ENCODE measurements around the gene PDE7B. TPM values are rescaled to one million over a fixed set of nuclear protein-coding genes. Genes with fewer than 3 reads are reported as not detected.

PDE7B gene
- total and polyA plus RNA-seq, 2 of the 4 experiments (the other 2 are of a cell fraction), result 7.8 to 12.4 TPM

DNA sequence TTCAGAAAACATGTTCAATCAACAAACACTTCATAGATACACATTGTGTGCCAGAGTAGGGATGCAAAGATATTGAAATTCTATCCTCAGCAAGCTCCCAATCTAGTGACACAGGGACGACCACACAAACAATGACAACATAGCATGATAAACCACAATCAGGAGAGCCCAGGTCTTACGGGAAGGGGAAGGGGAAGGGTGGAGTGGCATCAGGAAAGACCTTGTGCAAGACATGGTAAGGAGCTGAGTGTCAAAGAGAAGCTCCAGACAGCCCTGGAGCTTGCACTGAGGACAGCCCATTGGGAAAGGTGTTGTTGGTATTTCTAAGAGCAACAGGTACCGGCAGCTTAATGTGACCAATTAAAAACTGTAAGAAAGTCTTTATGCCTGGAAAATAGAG, 103.6 kb downstream of the PDE7B start:
- Histone ChIP-seq H2BK5ac (ENCODE audit: low read depth, low read length, poor library complexity, severe bottlenecking) (no peak overlapping the region), H3K9ac (ENCODE audit: low read depth, low read length) (no peak overlapping the region), H4K20me1 (ENCODE audit: insufficient read depth, low read length) (no peaks in the 10 kb centered on the region), H3K79me1 (ENCODE audit: low read depth in 1 of 2, low read length in 2 of 2) (peaks cover 0 to 3% of the 10 kb centered on the region in 2 experiments; a peak in 2 of 4 replicates), H4K91ac (ENCODE audit: insufficient read depth, low read depth, low read length) (no peak overlapping the region), H4K8ac (ENCODE audit: low read depth in 2 of 2, low read length in 2 of 2) (no peak overlapping the region), H2AFZ (replicated peaks; ENCODE audit: low read length, poor library complexity) (no peak overlapping the region), H2BK15ac (ENCODE audit: low read depth, low read length) (no peak overlapping the region), H3K36me3 (ENCODE audit: control insufficient read depth, insufficient read depth, low read length) (peaks cover 12% of the 10 kb centered on the region), H2AK9ac (replicated peaks; ENCODE audit: low read depth, low read length, poor library complexity) (no peak overlapping the region), H3K9me3 (ENCODE audit: control insufficient read depth, insufficient read depth, low read length) (no peaks in the 10 kb centered on the region), H2BK20ac (ENCODE audit: low read depth, low read length) (no peak overlapping the region), H3K9me1 (ENCODE audit: insufficient read depth, low read length) (no peaks in the 10 kb centered on the region), H3K4me1 (ENCODE audit: control insufficient read depth, insufficient read depth, low read length) (no peaks in the 10 kb centered on the region), H3K23ac (ENCODE audit: low read depth, low read length) (no peak overlapping the region), H3K27me3 (ENCODE audit: control insufficient read depth, insufficient read depth, low read length) (no peaks in the 10 kb centered on the region), H2BK120ac (ENCODE audit: low read depth, low read length) (no peak overlapping the region), H3K27ac (ENCODE audit: insufficient read depth, low read length) (no peak overlapping the region), H3K4ac (ENCODE audit: low read depth, low read length) (no peak overlapping the region), H3K4me3 (ENCODE audit: insufficient read depth, low read depth, low read length) (no peak overlapping the region), H3K14ac (replicated peaks; ENCODE audit: low read depth, low read length) (no peak overlapping the region), H3K56ac (ENCODE audit: extremely low read depth, insufficient read depth, low read length) (no peak overlapping the region), H3K18ac (ENCODE audit: low read depth, low read length) (no peak overlapping the region), H2AK5ac (ENCODE audit: low read depth, low read length) (no peak overlapping the region), H4K5ac (ENCODE audit: low read depth, low read length) (no peak overlapping the region), H3K4me2 (ENCODE audit: low read depth, low read length) (no peak overlapping the region)
- no peak for DNase-seq
- ChIA-PET POLR2A (ENCODE audit: unreplicated experiment) (no interaction called here), CTCF (interaction anchor here (0.7 kb wide), 1 partner anchor 13 kb away, joined by 3 read pairs; no protein-coding TSS in a partner anchor)
- intact Hi-C loops (cut with micrococcal nuclease), result no loop called here
- in situ Hi-C loops (cut with MboI; ENCODE audit: low sequenced_read_pairs), result no loop called here
- no CpG with 5 or more reads among the region's 3 CpGs for WGBS, 2 experiments (ENCODE audit: extremely low coverage in 2 of 2, insufficient read length in 1 of 2)
- no TSS peak for BruUV-seq (replicated peaks)
- no peak for TF ChIP-seq RFX5 (IDR thresholded peaks at IDR 0.05; ENCODE audit: low read depth, low read length)
- TF ChIP-seq RAD21 (IDR thresholded peaks at IDR 0.05; ENCODE audit: low read length), result no peak
- no peak for TF ChIP-seq CEBPB (IDR thresholded peaks at IDR 0.05; ENCODE audit: low read depth, low read length)
- TF ChIP-seq NFE2L2 (IDR thresholded peaks at IDR 0.05; ENCODE audit: low read depth, low read length), result no peak
- TF ChIP-seq CTCF (conservative IDR thresholded peaks at IDR 0.05; ENCODE audit: low read depth, low read length), result no peak
- no peak for TF ChIP-seq FOS (IDR thresholded peaks at IDR 0.05; ENCODE audit: low read depth, low read length)
- no peak for TF ChIP-seq MXI1 (IDR thresholded peaks at IDR 0.05; ENCODE audit: borderline replicate concordance, low read depth, low read length)
- TF ChIP-seq RCOR1 (IDR thresholded peaks at IDR 0.05; ENCODE audit: insufficient replicate concordance, low read length), result no peak
- TF ChIP-seq MAFK (IDR thresholded peaks at IDR 0.05; ENCODE audit: low read depth, low read length), result no peak
- TF ChIP-seq BHLHE40 (IDR thresholded peaks at IDR 0.05; ENCODE audit: low read depth, low read length), result no peak
- TF ChIP-seq MAZ (IDR thresholded peaks at IDR 0.05; ENCODE audit: borderline replicate concordance, low read depth, low read length), result no peak
- TF ChIP-seq, protein P1, sequence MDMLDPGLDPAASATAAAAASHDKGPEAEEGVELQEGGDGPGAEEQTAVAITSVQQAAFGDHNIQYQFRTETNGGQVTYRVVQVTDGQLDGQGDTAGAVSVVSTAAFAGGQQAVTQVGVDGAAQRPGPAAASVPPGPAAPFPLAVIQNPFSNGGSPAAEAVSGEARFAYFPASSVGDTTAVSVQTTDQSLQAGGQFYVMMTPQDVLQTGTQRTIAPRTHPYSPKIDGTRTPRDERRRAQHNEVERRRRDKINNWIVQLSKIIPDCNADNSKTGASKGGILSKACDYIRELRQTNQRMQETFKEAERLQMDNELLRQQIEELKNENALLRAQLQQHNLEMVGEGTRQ (IDR thresholded peaks at IDR 0.05; ENCODE audit: low read depth, low read length), result no peak
- TF ChIP-seq SMC3 (IDR thresholded peaks at IDR 0.05; ENCODE audit: low read depth, low read length), result no peak
- dilution Hi-C loops (cut with HindIII; ENCODE audit: low sequenced_read_pairs, unreplicated experiment), result no loop called here
- ATAC-seq (ENCODE audit: low read depth), result no peak
